GM18508 (cell line): ENCODE measurements around the gene ANKHD1.

Experiments
- ATAC-seq: cut with Tn5 transposase; IDR thresholded peaks from one replicate; pipeline ENCODE4 v1.9.1; 2021; ENCODE audit warnings: moderate number of reproducible peaks; ENCODE audit not compliant: insufficient read depth, unreplicated experiment

Gene ANKHD1

GRCh38 chr5:140540227-140540626 is 138.6 kb downstream of the ANKHD1 start:
- no peak for ATAC-seq

DNA sequence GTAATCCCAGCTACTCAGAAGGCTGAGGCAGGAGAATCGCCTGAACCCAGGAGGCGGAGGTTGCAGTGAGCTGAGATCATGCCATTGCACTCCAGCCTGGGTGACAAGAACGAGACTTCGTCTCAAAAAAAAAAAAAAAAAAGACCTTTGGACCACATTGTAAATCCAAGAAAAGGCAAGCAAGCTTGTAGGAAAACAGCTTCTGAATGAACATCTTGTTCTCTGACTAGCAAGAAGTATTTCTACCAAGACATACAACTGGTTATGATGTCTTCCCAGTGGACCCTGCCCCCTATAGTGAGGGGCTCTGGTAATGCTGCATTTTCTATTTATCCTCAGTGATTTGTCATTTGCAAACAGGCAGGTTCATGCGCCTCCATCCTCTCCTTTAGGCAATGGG is 141.3 kb downstream of the ANKHD1 start:
- no peak for ATAC-seq

DNA sequence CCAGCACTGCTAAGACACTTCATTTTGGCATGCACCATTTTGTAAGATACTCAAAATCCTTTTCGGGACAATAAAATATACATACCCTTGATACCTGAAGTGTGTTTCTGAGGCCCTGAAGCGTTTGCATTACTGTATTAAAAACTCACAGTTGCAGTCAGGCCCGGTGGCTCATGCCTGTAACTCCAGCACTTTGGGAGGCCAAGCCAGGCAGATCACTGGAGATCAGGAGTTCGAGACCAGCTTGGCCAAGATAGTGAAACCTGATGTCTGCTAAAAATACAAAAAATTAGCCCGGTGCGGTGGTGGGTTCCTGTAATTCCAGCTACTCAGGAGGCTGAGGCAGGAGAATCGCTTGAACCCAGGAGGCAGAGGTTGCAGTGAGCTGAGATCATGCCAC is 143.4 kb downstream of the ANKHD1 start:
- no peak for ATAC-seq

DNA sequence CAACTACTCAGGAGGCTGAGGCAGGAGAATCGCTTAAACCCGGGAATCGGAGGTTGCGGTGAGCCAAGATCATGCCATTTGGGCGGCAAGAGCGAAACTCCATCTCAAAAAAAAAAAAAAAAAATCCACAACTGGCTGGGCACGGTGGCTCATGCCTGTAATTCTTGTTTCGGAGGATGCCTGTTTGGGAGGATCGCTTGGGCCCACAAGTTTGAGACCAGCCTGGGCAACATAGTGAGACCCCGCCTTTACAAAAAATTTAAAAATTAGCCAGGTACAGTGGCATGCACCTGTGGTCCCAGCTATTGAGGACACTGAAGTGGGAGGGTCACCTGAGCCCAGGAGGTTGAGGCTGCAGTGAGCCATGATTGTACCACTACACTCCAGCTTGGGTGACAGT is 144.0 kb downstream of the ANKHD1 start:
- no peak for ATAC-seq

DNA sequence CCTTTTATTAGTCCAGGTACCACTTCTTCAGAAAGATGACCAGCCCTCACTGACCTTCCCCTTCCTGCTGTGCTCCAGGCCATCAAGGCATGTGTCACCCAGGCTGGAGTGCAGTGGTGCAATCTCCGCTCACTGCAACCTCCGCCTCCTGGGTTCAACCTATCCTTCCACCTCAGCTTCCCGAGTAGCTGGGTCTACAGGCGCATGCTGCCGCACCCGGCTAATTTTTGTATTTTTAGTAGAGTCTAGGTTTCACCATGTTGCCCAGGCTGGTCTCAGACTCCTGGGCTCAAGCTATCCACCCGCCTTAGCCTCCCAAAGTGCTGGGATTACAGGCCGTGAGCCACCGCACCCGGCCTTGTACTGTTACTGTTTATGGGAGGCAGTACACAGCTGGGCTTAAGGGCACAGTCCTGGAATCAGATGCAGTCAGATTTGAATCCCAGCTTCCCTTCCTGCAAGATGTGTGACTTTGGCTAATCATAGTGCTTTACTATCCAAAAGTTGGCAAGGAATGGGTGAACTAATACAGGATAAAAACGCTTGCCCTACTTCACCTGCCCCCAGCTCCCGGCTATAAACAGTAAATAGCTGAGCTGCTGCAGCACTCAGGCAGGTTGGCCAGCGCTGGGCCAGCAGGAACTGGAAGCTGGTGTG is 145.3 kb downstream of the ANKHD1 start:
- ATAC-seq, result no peak

- peak; percentile 89 for ATAC-seq
Observed at GRCh38 chr5:140547508-140548299, 146.1 kb downstream of the ANKHD1 start, which contains the start of gene EIF4EBP3. Gene EIF4EBP3 (plus strand): TSS chr5:140547662. CDS start chr5:140547738, 76 bp downstream.

GRCh38 chr5:140548300-140548688 is 146.7 kb downstream of the ANKHD1 start:
- no peak for ATAC-seq

- ATAC-seq, result no peak
Observed at GRCh38 chr5:140548791-140549190, 147.2 kb downstream of the ANKHD1 start.

DNA sequence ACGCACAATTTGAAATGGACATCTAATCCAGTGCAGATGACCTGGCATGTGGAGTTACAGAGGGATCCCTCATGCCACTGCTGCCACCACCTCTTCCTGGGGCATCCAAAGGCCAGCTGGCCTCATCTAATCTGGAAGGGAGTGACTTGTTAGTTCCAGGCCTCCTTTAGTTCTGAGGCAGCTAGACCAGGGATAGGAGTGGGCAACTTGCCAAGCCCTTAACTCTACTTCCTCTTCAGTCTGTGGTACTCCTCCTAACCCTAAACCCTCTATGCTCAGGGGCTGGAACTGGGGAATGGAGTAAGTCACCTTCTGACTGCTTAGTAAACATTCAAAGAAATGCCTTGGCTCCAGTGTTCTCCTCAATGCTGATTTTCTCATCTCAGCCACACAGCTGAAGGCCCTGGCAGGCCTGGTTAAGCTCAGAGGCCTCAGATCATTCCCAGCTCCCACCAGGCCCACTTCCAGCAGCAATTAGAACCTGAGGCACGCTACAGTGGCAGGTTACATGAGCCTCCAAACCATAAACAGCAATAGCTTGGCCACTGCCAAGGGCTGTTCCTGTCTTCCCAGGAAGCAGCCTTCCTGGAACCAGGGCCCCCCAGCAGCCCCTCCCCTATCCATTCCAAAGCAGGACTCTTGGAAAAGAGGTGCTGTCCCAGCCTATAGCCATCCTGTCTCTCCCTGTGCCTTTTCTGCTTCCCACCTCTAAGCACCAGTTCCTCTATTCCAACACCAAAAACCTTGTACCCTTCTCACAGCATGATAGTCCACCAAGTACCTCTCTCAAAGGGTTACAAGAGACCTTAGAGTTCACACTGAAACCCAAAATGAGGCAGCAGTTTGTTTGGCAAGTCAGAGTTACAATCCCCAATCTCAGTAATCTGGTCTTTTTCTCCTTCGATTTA is 147.9 kb downstream of the ANKHD1 start:
- ATAC-seq, result no peak

- no peak for ATAC-seq
Observed at GRCh38 chr5:140550147-140551079, 148.8 kb downstream of the ANKHD1 start.

DNA sequence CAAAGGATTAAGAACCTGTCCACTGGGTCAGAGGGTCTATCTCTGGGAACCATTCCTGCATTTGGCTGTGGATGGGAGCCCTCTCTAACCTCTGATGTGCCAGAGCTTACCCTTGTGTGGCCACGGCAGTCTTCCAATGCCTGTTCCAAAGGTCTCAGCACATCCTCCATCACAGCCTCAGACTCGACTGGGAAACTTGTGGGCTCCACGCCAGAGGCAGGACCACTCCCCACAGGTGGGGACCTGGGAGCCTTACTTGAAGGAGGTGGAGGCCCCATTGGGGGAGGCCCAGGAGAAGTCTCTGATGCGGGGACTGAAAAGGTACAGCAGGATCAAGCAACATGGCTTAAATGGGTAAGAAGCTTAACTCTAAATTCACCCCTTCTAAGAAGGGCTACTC is 150.2 kb downstream of the ANKHD1 start:
- ATAC-seq, result no peak

- no peak for ATAC-seq
Observed at GRCh38 chr5:140553657-140554056, 152.0 kb downstream of the ANKHD1 start.

GRCh38 chr5:140554454-140554853 is 152.8 kb downstream of the ANKHD1 start:
- no peak for ATAC-seq

GRCh38 chr5:140555747-140556312 is 154.2 kb downstream of the ANKHD1 start:
- no peak for ATAC-seq

GRCh38 chr5:140556438-140556837 is 154.8 kb downstream of the ANKHD1 start:
- no peak for ATAC-seq

DNA sequence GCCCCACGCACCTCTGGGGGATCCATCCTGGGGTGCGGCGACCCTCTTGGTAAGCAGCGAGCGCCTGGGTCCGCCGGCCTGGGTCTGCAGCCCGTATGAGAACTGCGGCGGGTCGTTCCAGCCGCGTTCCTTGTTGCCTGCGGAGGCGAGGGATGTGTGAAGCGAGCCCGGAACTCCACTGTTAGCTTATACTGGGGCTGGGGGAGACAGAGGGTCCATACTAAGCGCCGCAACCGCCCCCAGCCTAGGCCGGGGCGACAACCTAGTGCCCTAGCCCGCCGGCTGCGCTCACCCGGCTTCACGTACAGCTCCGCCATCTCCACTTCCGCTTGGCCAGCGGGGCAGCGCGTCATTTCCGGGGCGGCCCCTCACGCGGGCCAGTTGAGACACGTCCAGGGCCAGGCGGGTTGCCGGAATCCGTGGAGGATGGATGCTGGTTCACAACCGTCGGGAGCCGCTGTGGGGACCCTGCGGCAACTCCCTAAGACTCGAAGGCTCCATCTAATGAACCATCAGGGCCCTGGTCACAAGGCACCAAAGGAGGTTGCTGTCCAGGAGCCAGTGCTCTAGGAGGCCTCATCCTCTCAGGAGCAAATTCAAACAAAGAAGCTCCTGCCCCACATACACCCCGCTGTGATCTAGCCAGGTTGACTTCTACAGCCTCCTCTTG is 155.6 kb downstream of the ANKHD1 start, which contains the start of gene SRA1:
Gene SRA1 (minus strand): TSS at position 338 of the 670 bp plus-strand sequence. CDS start 21 bp downstream, at position 317.
- peak; percentile 79 for ATAC-seq

GRCh38 chr5:140557965-140558364 is 156.3 kb downstream of the ANKHD1 start:
- no peak for ATAC-seq

DNA sequence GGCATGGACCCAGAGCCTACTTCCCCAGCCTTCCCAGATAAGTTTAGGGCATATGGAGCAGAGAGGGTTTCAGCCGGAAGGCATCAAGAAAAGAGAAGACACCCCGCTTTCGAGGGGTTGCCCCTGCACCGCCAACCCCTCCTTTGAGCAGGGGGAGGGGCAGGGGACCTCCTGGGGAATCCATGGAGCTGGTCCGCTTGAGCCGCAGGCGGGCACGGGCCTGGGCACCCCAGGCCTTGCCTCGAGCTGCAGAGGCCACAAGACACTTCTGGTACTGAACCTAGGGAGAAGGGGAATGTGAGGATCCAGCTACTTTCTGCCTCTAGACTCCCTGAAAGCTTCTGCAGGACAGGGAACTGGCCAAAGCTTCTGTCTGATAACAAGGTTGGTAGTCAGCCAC is 156.9 kb downstream of the ANKHD1 start:
- no peak for ATAC-seq

DNA sequence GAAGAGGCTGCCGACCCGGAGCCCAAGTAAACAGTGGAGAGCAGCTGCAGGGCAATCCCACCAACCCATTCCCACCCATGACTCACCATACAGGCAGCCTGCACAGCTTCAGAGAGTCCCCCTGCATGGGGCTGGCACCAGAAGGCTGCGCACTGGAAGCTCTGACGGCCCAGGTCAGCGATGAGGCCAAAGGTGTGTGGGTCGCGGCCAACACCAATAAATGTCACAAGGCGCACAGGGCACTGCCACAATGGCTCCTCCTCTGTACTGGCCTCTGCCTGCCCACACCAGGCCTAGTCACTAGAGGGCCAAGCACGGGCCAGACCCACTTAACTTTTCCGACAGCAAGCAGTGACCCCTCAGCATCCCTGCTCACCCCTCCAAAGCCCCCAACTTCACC is 158.6 kb downstream of the ANKHD1 start:
- no peak for ATAC-seq
